ENCODE measurements around the gene TECTA. TPM values are rescaled to one million over a fixed set of nuclear protein-coding genes. Genes with fewer than 3 reads are reported as not detected.

The TECTA gene
- total RNA-seq, 4 donors from 2014 or later = 1.3 to 6.4 (median 3.3) TPM

GRCh38 chr11:121106812-121107211 lies 5.8 kb downstream of the TECTA start:
- no peaks in the 10 kb centered on the region for H3K4me1 ChIP-seq
- H3K4me3 ChIP-seq (replicated peaks in 1 of 3) = no peak overlapping the region
- no peaks in the 10 kb centered on the region for H3K36me3 ChIP-seq
- no peak overlapping the region for H3K27ac ChIP-seq
- no peak for DNase-seq
- TF ChIP-seq CTCF (IDR thresholded peaks at IDR 0.05) (no peak), POLR2A (IDR thresholded peaks at IDR 0.05) (no peak)
- intact Hi-C loops (cut with DNase I) = no loop called here
- H3K9me3 ChIP-seq = no peaks in the 10 kb centered on the region
- WGBS, 2 donors = 84 to 90% methylated on average over 5 of the region's 5 CpGs
- H3K27me3 ChIP-seq = no peaks in the 10 kb centered on the region

GRCh38 chr11:121108413-121108812 lies 7.4 kb downstream of the TECTA start:
- intact Hi-C loops (cut with DNase I) = no loop called here
- no peaks in the 10 kb centered on the region for H3K27me3 ChIP-seq

GRCh38 chr11:121109471-121109870 lies 8.4 kb downstream of the TECTA start:
- Histone ChIP-seq H3K4me1 (no peaks in the 10 kb centered on the region), H3K27ac (no peak overlapping the region), H3K9me3 (no peaks in the 10 kb centered on the region), H3K4me3 (replicated peaks in 1 of 3) (no peak overlapping the region), H3K27me3 (no peaks in the 10 kb centered on the region), H3K36me3 (no peaks in the 10 kb centered on the region)
- no peak for TF ChIP-seq CTCF (IDR thresholded peaks at IDR 0.05)
- no peak for TF ChIP-seq POLR2A (IDR thresholded peaks at IDR 0.05)
- intact Hi-C loops (cut with DNase I) = no loop called here
- WGBS, 2 donors = 94 to 96% methylated on average over 2 of the region's 2 CpGs
- DNase-seq = no peak

More at GRCh38 chr11:121108413-121108812, 7.4 kb downstream of the TECTA start:
- Histone ChIP-seq H3K4me3 (replicated peaks in 1 of 3) (no peak overlapping the region), H3K4me1 (no peaks in the 10 kb centered on the region), H3K27ac (no peak overlapping the region), H3K36me3 (no peaks in the 10 kb centered on the region), H3K9me3 (no peaks in the 10 kb centered on the region)
- DNase-seq = no peak
- 68 to 93% methylated on average over 1 of the region's 1 CpG for WGBS, 2 donors
- TF ChIP-seq CTCF (IDR thresholded peaks at IDR 0.05) = no peak
- no peak for TF ChIP-seq POLR2A (IDR thresholded peaks at IDR 0.05)

DNA sequence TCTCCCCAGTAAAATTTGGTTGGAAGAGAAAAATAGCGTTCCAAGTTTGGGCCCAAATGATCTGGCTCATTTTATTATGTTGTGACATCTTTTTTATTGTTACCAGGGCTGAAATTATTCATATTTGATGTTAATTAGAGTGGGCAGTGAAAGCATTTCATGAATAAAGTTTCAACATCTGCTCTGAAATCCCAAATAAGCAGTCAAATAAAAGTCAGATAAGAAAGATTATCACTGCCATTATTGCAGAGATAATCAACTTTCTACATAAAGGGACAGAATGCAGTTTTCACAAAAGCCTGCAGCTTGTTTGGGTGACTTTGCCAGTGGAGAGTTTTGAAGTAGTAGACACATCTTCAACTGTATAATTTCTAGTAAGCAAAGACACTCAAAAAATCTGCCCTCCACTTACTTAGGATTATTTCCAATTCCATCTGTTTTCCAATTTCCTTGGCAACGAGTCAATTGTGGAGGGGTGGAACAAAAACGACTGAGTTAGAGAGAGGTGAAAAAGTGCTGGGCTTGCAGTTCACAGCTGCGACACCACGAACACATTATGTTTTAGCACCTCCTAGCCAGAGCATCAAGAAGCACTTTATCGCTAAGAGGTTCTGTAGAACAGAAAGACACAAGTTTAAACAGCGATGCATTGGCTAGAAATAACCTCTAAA lies 9.0 kb downstream of the TECTA start:
- Histone ChIP-seq H3K4me3 (replicated peaks in 1 of 3) (no peak overlapping the region), H3K27me3 (no peaks in the 10 kb centered on the region), H3K4me1 (no peaks in the 10 kb centered on the region), H3K9me3 (no peaks in the 10 kb centered on the region), H3K27ac (no peak overlapping the region), H3K36me3 (no peaks in the 10 kb centered on the region)
- DNase-seq = no peak
- TF ChIP-seq POLR2A (IDR thresholded peaks at IDR 0.05) (no peak), CTCF (IDR thresholded peaks at IDR 0.05) (no peak)
- 67 to 72% methylated on average over 7 of the region's 7 CpGs for WGBS, 2 donors
- intact Hi-C loops (cut with DNase I) = no loop called here

- 65 to 68% methylated on average over 10 of the region's 10 CpGs for WGBS, 2 donors
- H3K27ac ChIP-seq = no peak overlapping the region
- intact Hi-C loops (cut with DNase I) = no loop called here
Observed at GRCh38 chr11:121110871-121111724, 10.1 kb downstream of the TECTA start.

More at GRCh38 chr11:121110871-121111724, 10.1 kb downstream of the TECTA start:
- TF ChIP-seq CTCF (IDR thresholded peaks at IDR 0.05) = no peak
- TF ChIP-seq POLR2A (IDR thresholded peaks at IDR 0.05) = no peak
- Histone ChIP-seq H3K27me3 (no peaks in the 10 kb centered on the region), H3K4me3 (replicated peaks in 1 of 3) (no peak overlapping the region), H3K9me3 (no peaks in the 10 kb centered on the region), H3K36me3 (no peaks in the 10 kb centered on the region), H3K4me1 (no peaks in the 10 kb centered on the region)
- DNase-seq = no peak
